Measurements from ENCODE around the gene APBB2.

DNA sequence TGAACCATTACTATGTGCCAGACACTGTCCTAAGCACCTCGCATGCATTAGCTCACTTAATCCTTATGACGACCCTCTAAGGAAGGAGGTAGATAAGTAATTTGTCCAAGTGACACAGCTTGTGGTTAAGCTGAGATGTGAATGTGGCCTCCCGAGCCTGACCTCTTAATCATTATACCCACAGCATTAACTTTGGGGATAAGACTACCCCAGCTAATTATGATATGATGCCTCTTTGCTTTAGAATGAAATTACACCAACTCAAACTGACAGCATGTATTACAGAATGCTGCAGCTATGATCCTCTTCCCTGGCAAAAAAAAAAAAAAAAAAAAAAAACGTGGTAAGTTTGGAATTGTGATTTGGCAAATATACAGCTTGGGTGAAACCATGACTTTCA lies 53.5 kb downstream of the APBB2 start:
- TF ChIP-seq CTCF (IDR thresholded peaks at IDR 0.05) (no peak), POLR2A (IDR thresholded peaks at IDR 0.05) (no peak)
